ENCODE measurements around the gene NRG4.
"Not testable (repeated sequence)": the region's sequence is repeated elsewhere in the genome, so short reads cannot be mapped to it uniquely, and the experiment has no call there.

Gene NRG4

DNA sequence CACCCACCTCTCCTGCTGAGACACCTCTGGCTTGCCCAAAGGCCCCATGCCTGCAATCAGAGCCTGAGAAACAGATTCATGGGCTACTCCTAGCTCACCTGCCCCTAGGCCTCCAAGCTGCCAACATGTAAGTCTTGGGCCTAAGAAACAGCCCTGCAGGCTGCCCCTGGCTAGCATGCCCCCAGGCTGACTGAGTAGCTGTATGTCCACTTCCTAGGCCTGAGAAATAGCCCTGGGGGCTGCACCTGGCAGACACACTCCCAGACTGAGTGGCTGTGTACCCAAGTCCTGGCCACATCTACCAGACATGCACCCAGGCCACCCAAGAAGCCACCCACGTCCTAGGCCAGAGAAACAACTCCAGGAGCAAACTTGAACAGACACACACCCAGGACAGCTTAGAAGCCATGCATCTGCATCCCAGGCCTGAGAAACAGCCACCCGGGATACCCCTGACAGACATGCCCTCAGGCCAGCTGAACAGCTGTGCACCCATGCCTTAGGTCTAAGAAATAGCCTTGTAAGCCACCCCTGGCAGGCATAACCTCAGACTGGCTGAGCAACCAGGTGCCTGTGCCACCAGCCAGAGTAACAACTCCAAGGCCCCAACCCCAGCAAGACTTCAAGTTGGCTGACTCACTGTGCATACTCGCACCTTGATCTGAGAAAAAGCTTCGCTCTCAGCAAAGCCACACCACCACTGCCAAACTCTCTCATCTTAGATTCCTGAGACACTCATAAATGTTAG is 12.0 kb upstream of the NRG4 start:
- H3K9me3 Mint-ChIP-seq, result peaks cover 19% of the 10 kb centered on the region
- H3K36me3 Mint-ChIP-seq (ENCODE audit: low read depth), result no peaks in the 10 kb centered on the region
- peaks cover 29% of the 10 kb centered on the region for H3K27me3 Mint-ChIP-seq
- H3K4me3 Mint-ChIP-seq, result no peak overlapping the region
- H3K4me1 Mint-ChIP-seq (ENCODE audit: low read depth), result no peaks in the 10 kb centered on the region
- DNase-seq, result no peak
- H3K27ac Mint-ChIP-seq, result no peak overlapping the region

DNA sequence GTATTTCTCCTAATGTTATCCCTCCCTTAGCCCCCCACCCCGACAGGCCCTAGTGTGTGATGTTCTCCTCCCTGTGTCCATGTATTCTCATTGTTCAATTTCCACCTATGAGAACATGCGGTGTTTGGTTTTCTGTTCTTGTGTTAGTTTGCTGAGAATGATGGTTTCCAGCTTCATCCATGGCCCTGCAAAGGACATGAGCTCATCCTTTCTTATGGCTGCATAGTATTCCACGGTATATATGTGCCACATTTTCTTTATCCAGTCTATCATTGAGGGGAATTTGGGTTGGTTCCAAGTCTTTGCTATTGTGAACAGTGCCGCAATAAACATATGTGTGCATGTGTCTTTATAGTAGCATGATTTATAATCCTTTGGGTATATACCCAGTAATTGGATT is 1.2 kb upstream of the NRG4 start:
- not testable (repeated sequence) for H3K27ac Mint-ChIP-seq; H3K4me3 Mint-ChIP-seq; H3K4me1 Mint-ChIP-seq (ENCODE audit: low read depth); DNase-seq; H3K36me3 Mint-ChIP-seq (ENCODE audit: low read depth)
- peaks cover 15% of the 10 kb centered on the region for H3K9me3 Mint-ChIP-seq
- peaks cover 50% of the 10 kb centered on the region for H3K27me3 Mint-ChIP-seq

DNA sequence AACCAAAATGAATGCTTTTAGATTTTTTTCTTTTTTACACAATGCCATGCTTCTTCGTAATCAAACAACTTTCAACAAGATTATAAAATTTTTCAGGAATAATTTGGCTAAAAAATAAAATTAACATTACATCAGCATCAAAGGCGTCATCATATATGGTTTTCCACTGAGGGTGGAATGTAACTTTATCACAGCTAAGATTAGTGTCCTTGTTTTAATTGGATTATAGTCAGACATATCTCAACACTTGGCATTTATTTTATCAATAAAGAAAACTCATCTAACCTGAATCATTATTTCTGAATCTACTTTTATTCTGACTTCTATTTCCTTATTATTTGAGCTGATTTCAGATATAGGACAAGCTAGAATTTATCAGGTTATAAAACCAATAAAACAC is 1.6 kb downstream of the NRG4 start:
- Mint-ChIP-seq H3K4me1 (ENCODE audit: low read depth) (peaks cover 5% of the 10 kb centered on the region), H3K27ac (no peak overlapping the region), H3K27me3 (peaks cover 37% of the 10 kb centered on the region), H3K9me3 (peaks cover 3% of the 10 kb centered on the region), H3K36me3 (ENCODE audit: low read depth) (no peaks in the 10 kb centered on the region), H3K4me3 (no peak overlapping the region)
- no peak for DNase-seq

DNA sequence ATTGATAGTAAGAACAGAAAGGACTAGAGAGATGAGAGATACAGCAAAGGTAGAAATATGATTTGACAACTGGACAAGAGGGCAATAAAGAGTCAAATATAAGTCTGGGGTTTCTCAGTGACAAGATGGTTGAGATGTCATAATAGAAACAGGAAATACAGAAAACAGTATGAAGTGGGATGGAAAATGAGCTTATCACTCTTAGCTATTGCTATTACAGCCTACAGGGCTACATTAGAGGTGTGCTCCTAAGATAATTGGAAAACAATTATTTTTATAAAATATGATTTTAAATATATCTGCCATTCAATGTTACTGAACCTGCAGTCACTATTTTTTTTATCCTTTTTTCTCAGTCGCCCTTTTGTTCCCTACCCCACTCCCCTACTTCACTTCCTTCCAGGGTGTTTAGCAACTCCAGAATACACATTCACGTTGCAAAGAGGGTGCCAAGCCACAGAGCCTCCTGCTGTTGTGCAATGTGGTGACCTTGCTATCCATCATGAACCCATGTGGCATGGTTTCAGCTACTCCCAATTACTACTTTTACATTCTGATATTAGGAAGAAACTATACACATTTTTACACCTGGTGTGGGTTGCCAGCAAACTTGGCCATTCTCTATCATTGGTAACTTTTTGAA is 6.0 kb downstream of the NRG4 start:
- Mint-ChIP-seq H3K27ac (no peak overlapping the region), H3K36me3 (ENCODE audit: low read depth) (no peaks in the 10 kb centered on the region), H3K4me1 (ENCODE audit: low read depth) (no peaks in the 10 kb centered on the region), H3K4me3 (no peak overlapping the region), H3K9me3 (no peaks in the 10 kb centered on the region), H3K27me3 (peaks cover 28% of the 10 kb centered on the region)
- no peak for DNase-seq

DNA sequence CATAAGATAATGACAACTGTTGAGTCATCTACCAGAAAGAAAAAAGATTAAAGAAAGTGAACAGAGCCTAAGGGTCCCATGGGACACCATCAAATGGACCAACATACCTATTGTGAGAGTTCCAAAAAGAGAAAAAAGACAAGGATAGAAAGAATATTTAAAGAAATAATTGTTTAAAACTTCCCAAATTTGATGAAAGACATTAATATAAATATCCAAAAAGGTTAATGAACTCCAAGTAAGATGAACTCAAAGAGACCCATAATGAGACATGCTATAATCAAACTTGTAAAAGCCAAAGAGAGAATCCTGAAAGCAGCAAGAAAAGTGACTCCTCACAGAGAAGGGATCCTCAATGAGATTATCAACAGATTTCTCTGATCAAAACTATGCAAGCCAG is 8.9 kb downstream of the NRG4 start:
- H3K27ac Mint-ChIP-seq, result no peak overlapping the region
- no peak for DNase-seq
- H3K4me3 Mint-ChIP-seq, result no peak overlapping the region
- H3K9me3 Mint-ChIP-seq, result no peaks in the 10 kb centered on the region
- no peaks in the 10 kb centered on the region for H3K36me3 Mint-ChIP-seq (ENCODE audit: low read depth)
- no peaks in the 10 kb centered on the region for H3K4me1 Mint-ChIP-seq (ENCODE audit: low read depth)
- peaks cover 37% of the 10 kb centered on the region for H3K27me3 Mint-ChIP-seq

DNA sequence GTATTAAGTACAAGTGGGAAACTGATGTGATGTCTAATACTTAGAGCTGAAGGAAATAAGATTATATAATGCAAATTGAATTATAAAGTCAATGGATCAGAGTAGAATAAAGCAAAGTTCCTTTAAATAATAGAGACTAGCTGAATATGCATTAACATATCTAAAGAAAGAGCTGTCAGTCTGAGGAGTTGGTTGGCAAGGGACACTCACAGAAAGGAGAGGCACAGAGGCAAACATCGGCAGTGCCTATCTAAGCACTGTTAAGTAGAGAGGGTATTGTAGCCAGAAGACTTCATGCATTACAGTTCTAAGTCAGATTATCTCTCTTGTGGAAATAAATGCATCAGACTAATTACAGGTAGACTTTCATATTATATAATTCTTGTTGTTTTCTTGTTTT is 16.6 kb downstream of the NRG4 start:
- H3K27ac Mint-ChIP-seq, result no peak overlapping the region
- H3K4me1 Mint-ChIP-seq (ENCODE audit: low read depth), result no peaks in the 10 kb centered on the region
- H3K4me3 Mint-ChIP-seq, result no peak overlapping the region
- H3K36me3 Mint-ChIP-seq (ENCODE audit: low read depth), result no peaks in the 10 kb centered on the region
- H3K27me3 Mint-ChIP-seq, result peaks cover 15% of the 10 kb centered on the region
- DNase-seq, result no peak
- peaks cover 8% of the 10 kb centered on the region for H3K9me3 Mint-ChIP-seq

DNA sequence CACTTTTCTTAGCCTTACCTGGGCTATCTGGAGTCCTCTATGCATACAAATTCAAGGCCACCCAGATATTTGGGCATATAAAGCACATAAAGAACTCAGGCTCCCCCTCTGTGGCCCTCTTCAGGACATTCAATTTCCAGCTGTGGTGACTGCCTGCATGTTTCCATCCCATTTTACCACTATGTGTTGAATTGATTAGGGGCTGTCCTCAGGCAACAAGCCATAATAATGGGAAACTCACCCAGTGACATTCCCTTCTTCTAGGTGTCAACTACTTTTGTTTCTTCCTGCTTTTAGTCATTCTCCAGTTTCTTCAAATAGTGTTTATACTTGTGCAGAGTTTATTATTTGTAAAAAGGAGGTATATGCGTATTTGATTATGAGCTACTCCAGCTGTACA is 18.0 kb downstream of the NRG4 start:
- no peaks in the 10 kb centered on the region for H3K36me3 Mint-ChIP-seq (ENCODE audit: low read depth)
- no peaks in the 10 kb centered on the region for H3K4me1 Mint-ChIP-seq (ENCODE audit: low read depth)
- DNase-seq, result no peak
- H3K4me3 Mint-ChIP-seq, result no peak overlapping the region
- peaks cover 8% of the 10 kb centered on the region for H3K9me3 Mint-ChIP-seq
- H3K27ac Mint-ChIP-seq, result no peak overlapping the region
- peaks cover 11% of the 10 kb centered on the region for H3K27me3 Mint-ChIP-seq

DNA sequence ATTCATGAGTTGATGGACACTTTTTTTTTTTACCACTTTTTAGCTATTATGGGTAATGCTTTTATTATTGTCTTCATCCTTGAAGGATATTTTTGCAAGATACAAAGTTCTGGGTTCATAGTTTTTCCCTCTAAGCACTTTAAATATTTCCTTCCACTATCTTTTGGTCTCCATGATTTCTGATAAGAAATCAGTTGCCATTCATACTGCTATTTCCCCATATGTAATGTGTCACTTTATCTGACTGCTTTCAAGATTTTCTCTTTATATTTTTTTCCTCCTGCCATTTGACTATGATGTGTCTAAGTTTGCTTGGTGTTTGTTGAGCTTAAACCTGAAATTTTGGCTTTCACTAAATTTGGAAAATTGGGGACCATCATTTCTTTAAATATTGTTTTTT is 19.3 kb downstream of the NRG4 start:
- Mint-ChIP-seq H3K4me3 (no peak overlapping the region), H3K36me3 (ENCODE audit: low read depth) (no peaks in the 10 kb centered on the region), H3K27ac (no peak overlapping the region), H3K27me3 (peaks cover 8% of the 10 kb centered on the region), H3K9me3 (peaks cover 8% of the 10 kb centered on the region), H3K4me1 (ENCODE audit: low read depth) (no peaks in the 10 kb centered on the region)
- no peak for DNase-seq

DNA sequence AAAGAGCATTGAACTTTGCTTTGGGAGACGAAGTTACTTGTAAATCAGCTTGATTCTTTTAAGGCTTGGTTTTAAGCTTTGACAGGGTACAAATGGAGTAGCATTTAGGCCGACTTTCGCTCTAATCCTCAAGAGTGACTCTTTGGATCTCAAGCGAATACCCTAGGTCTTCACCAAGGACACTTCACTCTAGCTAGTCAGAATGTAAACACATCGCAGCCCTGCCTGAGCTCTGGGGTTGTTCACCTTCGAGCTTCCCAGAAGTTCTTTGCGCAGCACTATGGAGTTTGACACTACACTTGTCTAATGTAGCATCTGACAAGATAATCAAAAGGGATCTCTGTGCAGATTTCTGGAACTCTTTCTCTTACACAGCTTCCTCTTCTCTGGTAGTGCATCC is 22.3 kb downstream of the NRG4 start:
- no peak for DNase-seq
- H3K27me3 Mint-ChIP-seq, result peaks cover 8% of the 10 kb centered on the region
- peaks cover 8% of the 10 kb centered on the region for H3K9me3 Mint-ChIP-seq
- H3K4me3 Mint-ChIP-seq, result no peak overlapping the region
- H3K4me1 Mint-ChIP-seq (ENCODE audit: low read depth), result no peaks in the 10 kb centered on the region
- H3K27ac Mint-ChIP-seq, result no peak overlapping the region
- H3K36me3 Mint-ChIP-seq (ENCODE audit: low read depth), result no peaks in the 10 kb centered on the region

DNA sequence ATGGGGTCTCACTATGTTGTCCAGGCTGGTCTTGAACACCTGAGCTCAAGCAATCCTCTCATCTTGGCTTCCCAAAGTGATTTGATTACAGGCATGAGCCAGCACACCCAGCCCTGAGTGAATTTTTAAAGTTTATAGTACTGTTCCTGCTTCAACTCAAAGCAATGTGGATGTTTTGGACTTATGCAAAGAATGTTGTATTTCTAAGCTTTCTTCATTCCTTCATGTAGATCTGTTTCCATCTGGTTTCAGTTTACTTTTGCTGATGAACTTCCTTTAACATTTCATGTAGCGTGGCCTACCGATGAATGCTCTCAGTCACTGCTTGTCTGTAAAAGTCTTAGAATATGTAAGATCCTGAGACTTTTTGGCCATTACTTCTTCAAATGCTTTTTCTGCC is 23.2 kb downstream of the NRG4 start:
- no peak for DNase-seq
- Mint-ChIP-seq H3K36me3 (ENCODE audit: low read depth) (no peaks in the 10 kb centered on the region), H3K9me3 (peaks cover 4% of the 10 kb centered on the region), H3K27me3 (peaks cover under 1% of the 10 kb centered on the region), H3K4me1 (ENCODE audit: low read depth) (no peaks in the 10 kb centered on the region), H3K27ac (no peak overlapping the region), H3K4me3 (no peak overlapping the region)

DNA sequence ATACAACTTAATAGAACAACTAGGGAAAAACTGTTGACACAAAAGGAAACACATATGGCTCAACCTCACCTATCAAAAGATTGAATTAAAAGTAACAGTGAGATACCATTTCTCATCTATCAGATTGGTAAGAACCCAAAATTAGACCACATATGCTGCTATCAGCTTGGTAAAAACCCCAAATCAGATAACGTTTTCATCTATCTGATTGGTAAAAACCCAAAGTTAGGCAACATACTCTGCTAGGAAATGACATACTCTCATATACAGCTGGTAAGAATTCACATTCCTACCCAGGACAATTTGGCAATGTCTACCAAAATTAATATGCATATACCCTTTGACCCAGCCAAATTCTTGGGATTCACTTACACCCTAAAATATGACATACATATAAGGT is 26.3 kb downstream of the NRG4 start:
- H3K27ac Mint-ChIP-seq, result no peak overlapping the region

DNA sequence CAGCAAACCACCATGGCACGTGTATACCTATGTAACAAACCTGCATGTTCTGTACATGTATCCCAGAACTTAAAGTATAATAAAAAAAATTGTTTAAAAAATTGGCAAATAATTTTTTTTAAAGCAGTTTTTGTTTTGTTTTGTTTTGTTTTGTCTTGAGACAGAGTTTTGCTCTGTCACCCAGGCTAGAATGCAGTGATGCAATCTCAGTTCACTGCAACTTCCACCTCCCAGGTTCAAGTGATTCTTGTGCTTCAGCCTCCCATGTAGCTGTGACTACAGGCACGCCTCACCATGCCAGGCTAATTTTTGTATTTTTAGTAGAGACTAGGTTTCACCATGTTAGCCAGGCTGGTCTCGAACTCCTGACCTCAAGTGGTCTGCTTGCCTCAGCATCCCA is 27.5 kb downstream of the NRG4 start:
- H3K27me3 Mint-ChIP-seq, result peaks cover 13% of the 10 kb centered on the region
- not testable (repeated sequence) for H3K36me3 Mint-ChIP-seq (ENCODE audit: low read depth); H3K27ac Mint-ChIP-seq; H3K9me3 Mint-ChIP-seq; DNase-seq; H3K4me1 Mint-ChIP-seq (ENCODE audit: low read depth); H3K4me3 Mint-ChIP-seq

More for the DNA sequence above, 26.3 kb downstream of the NRG4 start:
- H3K27me3 Mint-ChIP-seq, result peaks cover 4% of the 10 kb centered on the region
- DNase-seq, result no peak
- H3K4me3 Mint-ChIP-seq, result no peak overlapping the region
- no peaks in the 10 kb centered on the region for H3K4me1 Mint-ChIP-seq (ENCODE audit: low read depth)
- no peaks in the 10 kb centered on the region for H3K9me3 Mint-ChIP-seq
- no peaks in the 10 kb centered on the region for H3K36me3 Mint-ChIP-seq (ENCODE audit: low read depth)

DNA sequence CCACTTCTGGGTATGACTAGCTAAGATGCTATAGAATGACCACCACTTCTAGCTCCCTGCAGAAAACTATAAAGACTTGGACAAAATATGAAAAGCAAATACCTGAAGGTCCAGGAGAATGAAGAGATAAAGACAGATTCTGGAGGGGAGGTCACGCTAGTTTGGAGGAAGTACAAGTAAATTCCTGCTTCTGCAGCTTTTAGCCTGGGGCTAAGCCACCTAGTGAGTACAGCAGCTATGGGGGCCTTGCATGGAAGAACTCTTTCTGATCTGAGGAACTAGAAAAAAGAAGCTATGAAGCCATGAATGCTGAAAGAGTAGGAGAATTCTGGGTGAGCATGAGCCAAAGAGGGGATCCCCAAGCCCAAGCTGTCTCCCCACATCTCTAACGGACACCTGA is 29.8 kb downstream of the NRG4 start:
- no peak overlapping the region for H3K27ac Mint-ChIP-seq
- H3K27me3 Mint-ChIP-seq, result peaks cover 28% of the 10 kb centered on the region
- no peak overlapping the region for H3K4me3 Mint-ChIP-seq

DNA sequence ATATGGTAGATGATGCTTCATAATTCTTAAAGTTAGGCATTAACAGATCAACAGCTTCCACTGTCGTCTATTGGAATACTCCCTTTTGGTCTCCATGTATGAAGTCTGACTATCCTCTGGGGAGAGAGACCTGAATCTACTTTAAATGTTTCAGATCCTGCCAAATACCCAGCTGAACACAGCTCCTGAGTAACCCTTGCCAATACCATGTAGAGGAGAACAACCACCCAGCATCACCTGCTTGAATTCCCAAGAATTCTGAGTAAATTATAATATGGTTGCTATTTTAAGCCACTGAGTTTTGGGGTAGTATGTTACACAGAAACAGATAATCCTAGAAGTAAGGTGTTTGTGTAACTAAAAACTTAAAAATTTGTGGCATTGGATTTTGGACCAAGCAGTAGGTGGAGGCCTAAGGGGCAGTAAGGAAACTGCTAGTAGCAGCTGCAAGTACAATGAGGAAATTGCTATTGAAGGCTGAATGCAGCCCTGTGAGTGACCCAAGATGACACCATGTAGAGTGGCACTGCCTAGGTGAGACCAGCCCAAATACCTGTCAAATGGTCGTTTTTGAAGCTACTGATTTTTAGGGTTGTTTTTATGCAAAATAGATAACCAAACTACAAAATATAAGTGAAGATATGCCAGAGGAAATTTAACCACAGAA is 30.9 kb downstream of the NRG4 start:
- H3K36me3 Mint-ChIP-seq (ENCODE audit: low read depth), result no peaks in the 10 kb centered on the region
- peaks cover 35% of the 10 kb centered on the region for H3K27me3 Mint-ChIP-seq
- H3K9me3 Mint-ChIP-seq, result no peaks in the 10 kb centered on the region
- H3K4me1 Mint-ChIP-seq (ENCODE audit: low read depth), result no peaks in the 10 kb centered on the region
- H3K4me3 Mint-ChIP-seq, result no peak overlapping the region
- H3K27ac Mint-ChIP-seq, result no peak overlapping the region
- no peak for DNase-seq

More for the DNA sequence above, 29.8 kb downstream of the NRG4 start:
- Mint-ChIP-seq H3K36me3 (ENCODE audit: low read depth) (no peaks in the 10 kb centered on the region), H3K4me1 (ENCODE audit: low read depth) (no peaks in the 10 kb centered on the region), H3K9me3 (no peaks in the 10 kb centered on the region)
- no peak for DNase-seq

DNA sequence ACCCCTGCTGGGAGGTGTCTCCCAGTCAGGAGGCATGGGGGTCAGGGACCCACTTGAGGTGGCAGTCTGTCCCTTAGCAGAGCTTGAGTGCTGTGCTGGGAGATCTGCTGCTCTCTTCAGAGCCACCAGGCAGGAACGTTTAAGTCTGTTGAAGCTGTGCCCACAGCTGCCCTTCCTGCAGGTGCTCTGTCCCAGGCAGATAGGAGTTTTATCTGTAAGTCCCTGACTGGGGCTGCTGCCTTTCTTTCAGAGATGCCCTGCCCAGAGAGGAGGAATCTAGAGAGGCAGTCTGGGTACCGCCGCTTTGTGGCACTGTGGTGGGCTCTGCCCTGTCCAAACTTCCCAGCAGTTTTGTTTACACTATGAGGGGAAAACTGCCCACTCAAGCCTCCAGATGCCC is 35.5 kb downstream of the NRG4 start:
- peaks cover 46% of the 10 kb centered on the region for H3K27me3 Mint-ChIP-seq
- DNase-seq; H3K4me1 Mint-ChIP-seq (ENCODE audit: low read depth); H3K4me3 Mint-ChIP-seq; H3K27ac Mint-ChIP-seq; H3K9me3 Mint-ChIP-seq; H3K36me3 Mint-ChIP-seq (ENCODE audit: low read depth): not testable (repeated sequence)

Data from activated T-cell treated with anti-CD3 and anti-CD28 coated beads, Interleukin-2, amount 50 U/mL, for 24 hours (primary cell).